Upper lobe of left lung (tissue), 6 donors: ENCODE results near the gene GRK2. TPM values are rescaled to one million over a fixed set of nuclear protein-coding genes. Genes with fewer than 3 reads are reported as not detected.

Experiments used
- ATAC-seq, 2 donors: fragments of 200-7000 bp; cut with Tn5 transposase; one replicate each; pipeline ENCODE4 v1.9.1; 2022; ENCODE audit warnings: mild to moderate bottlenecking in 2 of 2, moderate library complexity in 2 of 2; ENCODE audit not compliant: low FRiP score in 2 of 2
- DNase-seq, 2 donors: peaks; one replicate each; pipeline ENCODE4 v3.0.0-alpha.2; 2019 to 2020
- H3K27ac ChIP-seq, 4 donors: fragments of 200-600 bp; sonication (generic); one replicate each; pipeline ENCODE4 v1.5.1; 2016 to 2019
- H3K27me3 ChIP-seq, 4 donors: fragments of 200-600 bp; sonication (generic); one replicate each; pipeline ENCODE4 v1.5.1; 2017 to 2019
- H3K36me3 ChIP-seq, 4 donors: fragments of 200-600 bp; sonication (generic); one replicate each; pipeline ENCODE4 v1.5.1; 2016 to 2019
- H3K4me1 ChIP-seq, 4 donors: fragments of 200-600 bp; sonication (generic); one replicate each; pipeline ENCODE4 v1.5.1; 2018 to 2019
- H3K4me3 ChIP-seq, 4 donors: fragments of 200-600 bp; sonication (generic); one replicate each; pipeline ENCODE4 v1.5.1; 2017 to 2019; ENCODE audit warnings: mild to moderate bottlenecking in 2 of 4, moderate library complexity in 1 of 4
- H3K9me3 ChIP-seq, 4 donors: fragments of 200-600 bp; sonication (generic); one replicate each; pipeline ENCODE4 v1.5.1; 2018 to 2019
- CTCF ChIP-seq, 6 experiments: fragments of 450-650 bp in 4 of 6; fragments of 200-600 bp in 2 of 6; sonication (generic) in 2 of 6; IDR thresholded peaks; one replicate each; pipeline ENCODE4 v1.5.1; 2016 to 2019; ENCODE audit warnings: antibody characterized with exemption in 6 of 6
- EP300 ChIP-seq, 4 donors: sonication (generic); formaldehyde crosslinking; IDR thresholded peaks; one replicate each; pipeline ENCODE4 v1.5.1; 2017; ENCODE audit warnings: antibody characterized with exemption in 4 of 4, control low read depth in 2 of 4
- POLR2A ChIP-seq, 4 donors: fragments of 450-650 bp; IDR thresholded peaks; one replicate each; pipeline ENCODE4 v1.5.1; 2016 to 2017; ENCODE audit warnings: antibody characterized with exemption in 4 of 4, mild to moderate bottlenecking in 2 of 4
- POLR2AphosphoS5 ChIP-seq, 2 donors: sonication (generic); formaldehyde crosslinking; IDR thresholded peaks; one replicate each; pipeline ENCODE4 v1.5.1; 2017; ENCODE audit warnings: antibody characterized with exemption in 2 of 2
- WGBS, 2 donors: methylation state at CpG; one replicate each; pipeline ENCODE4 v1.1.5; 2017 to 2018; 5-methylcytosine and 5-hydroxymethylcytosine counted together
- total RNA-seq, 6 donors: library from RNA; depleted of rRNA in 4 of 6; stranded (reverse); fragments of >200 nt in 4 of 6; gene quantifications; one replicate each; pipeline versions ENCODE4 v1.1.0 to v1.2.1, GENCODE V29; 2016 to 2021
- donor health status: DM: no; HTN: no; CAD: no; lungs with moderate emphysema.
- donor health status: DM: no; HTN: yes; CAD: no; lungs with severe emphysema.

Gene GRK2
- total RNA-seq, 6 donors from 2014 or later = 76.9 to 232 (median 117) TPM

- peak; percentile 94 to 98 for DNase-seq
- ATAC-seq = peak; percentile 88 to 93
- WGBS, 2 donors = 13% methylated on average over 5 to 23 of the region's 24 CpGs
- Histone ChIP-seq H3K27me3 (no peaks in the 10 kb centered on the region), H3K9me3 (no peaks in the 10 kb centered on the region), H3K4me1 (peaks cover 68 to 89% (median 78%) of the 10 kb centered on the region in 4 donors), H3K27ac (peak overlapping the region; percentile 92 to 99 (median 97)), H3K36me3 (peaks cover 27 to 48% (median 38%) of the 10 kb centered on the region in 4 donors), H3K4me3 (peak overlapping the region in 3 of 4 donors; percentile 6 to 36 (median 33))
- TF ChIP-seq EP300 (IDR thresholded peaks at IDR 0.05) (peak in 1 of 4 donors; percentile 50), CTCF (IDR thresholded peaks at IDR 0.05) (no peak), POLR2A (IDR thresholded peaks at IDR 0.05) (peak in 1 of 4 donors; percentile 49), POLR2AphosphoS5 (IDR thresholded peaks at IDR 0.05) (peak; percentile 83 to 87)
These were observed 11.1 kb downstream of the GRK2 start for GRCh38 chr11:67277231-67277961.

- ATAC-seq (no peak), DNase-seq (peak; percentile 18 to 67)
- peaks cover 35 to 57% (median 48%) of the 10 kb centered on the region in 4 donors for H3K36me3 ChIP-seq
- H3K4me3 ChIP-seq = peak overlapping the region in 2 of 4 donors; percentile 33 to 36
- H3K9me3 ChIP-seq = no peaks in the 10 kb centered on the region
- H3K27me3 ChIP-seq = no peaks in the 10 kb centered on the region
- WGBS, 2 donors = 73 to 82% methylated on average over 7 to 10 of the region's 14 CpGs
- TF ChIP-seq CTCF (IDR thresholded peaks at IDR 0.05) (no peak), EP300 (IDR thresholded peaks at IDR 0.05) (no peak), POLR2AphosphoS5 (IDR thresholded peaks at IDR 0.05) (no peak), POLR2A (IDR thresholded peaks at IDR 0.05) (no peak)
- H3K4me1 ChIP-seq = peaks cover 63 to 86% (median 76%) of the 10 kb centered on the region in 4 donors
- peak overlapping the region; percentile 92 to 99 (median 97) for H3K27ac ChIP-seq
These were observed 12.1 kb downstream of the GRK2 start for GRCh38 chr11:67278135-67278938.

- ATAC-seq (no peak), DNase-seq (peak; percentile 21 to 44)
- Histone ChIP-seq H3K9me3 (no peaks in the 10 kb centered on the region), H3K4me3 (no peak overlapping the region), H3K27me3 (no peaks in the 10 kb centered on the region), H3K27ac (peak overlapping the region; percentile 92 to 99 (median 97)), H3K36me3 (peaks cover 42 to 64% (median 55%) of the 10 kb centered on the region in 4 donors), H3K4me1 (peaks cover 56 to 82% (median 69%) of the 10 kb centered on the region in 4 donors)
- 83 to 95% methylated on average over 8 to 13 of the region's 14 CpGs for WGBS, 2 donors
- TF ChIP-seq EP300 (IDR thresholded peaks at IDR 0.05) = no peak
- TF ChIP-seq POLR2A (IDR thresholded peaks at IDR 0.05) = no peak
- no peak for TF ChIP-seq POLR2AphosphoS5 (IDR thresholded peaks at IDR 0.05)
- TF ChIP-seq CTCF (IDR thresholded peaks at IDR 0.05) = no peak
These were observed 12.8 kb downstream of the GRK2 start for GRCh38 chr11:67278939-67279588.

- Histone ChIP-seq H3K4me3 (no peak overlapping the region), H3K27ac (peak overlapping the region; percentile 92 to 99 (median 97)), H3K27me3 (no peaks in the 10 kb centered on the region), H3K4me1 (peaks cover 49 to 75% (median 62%) of the 10 kb centered on the region in 4 donors), H3K9me3 (no peaks in the 10 kb centered on the region), H3K36me3 (peaks cover 48 to 71% (median 62%) of the 10 kb centered on the region in 4 donors)
- no peak for ATAC-seq
- DNase-seq = no peak
- TF ChIP-seq CTCF (IDR thresholded peaks at IDR 0.05) = no peak
- no peak for TF ChIP-seq POLR2A (IDR thresholded peaks at IDR 0.05)
- no peak for TF ChIP-seq EP300 (IDR thresholded peaks at IDR 0.05)
- TF ChIP-seq POLR2AphosphoS5 (IDR thresholded peaks at IDR 0.05) = no peak
- WGBS, 2 donors = 85 to 86% methylated on average over 9 to 17 of the region's 17 CpGs
These were observed 13.5 kb downstream of the GRK2 start for GRCh38 chr11:67279589-67280340.
